ENCODE data around the gene WWOX. TPM values are rescaled to one million over a fixed set of nuclear protein-coding genes. Genes with fewer than 3 reads are reported as not detected.

The WWOX gene
- total RNA-seq, 1 experiment from 2014 or later = 15.6 TPM

GRCh38 chr16:78783570-78784079 is 684.2 kb downstream of the WWOX start:
- Histone ChIP-seq H3K23ac (ENCODE audit: insufficient read length, low read depth, low read length) (no peak overlapping the region), H3K9me3 (ENCODE audit: control insufficient read depth, low read depth, low read length) (no peaks in the 10 kb centered on the region), H4K8ac (replicated peaks; ENCODE audit: insufficient read length, low read depth, low read length) (no peak overlapping the region), H2BK12ac (ENCODE audit: insufficient read length, low read depth, low read length) (no peak overlapping the region), H3K4me2 (ENCODE audit: insufficient read depth, insufficient read length, low read length) (no peak overlapping the region), H2BK15ac (ENCODE audit: low read depth, low read length) (no peak overlapping the region), H2AK5ac (ENCODE audit: insufficient read length, low read length) (no peak overlapping the region), H3K79me2 (ENCODE audit: insufficient read depth, low read length) (no peaks in the 10 kb centered on the region), H3K56ac (ENCODE audit: insufficient read length, low read depth, low read length) (no peak overlapping the region), H2BK20ac (ENCODE audit: low read depth, low read length, poor library complexity, severe bottlenecking) (no peak overlapping the region), H2BK120ac (ENCODE audit: low read depth, low read length, poor library complexity, severe bottlenecking) (no peak overlapping the region), H3T11ph (ENCODE audit: low read length) (no peak overlapping the region), H3K4me1 (ENCODE audit: insufficient read depth, low read length) (no peaks in the 10 kb centered on the region; the same call in 1 of the 2 replicates), H2BK5ac (ENCODE audit: insufficient read length, low read length) (no peak overlapping the region), H3K27ac (ENCODE audit: insufficient read length, low read depth, low read length) (no peak overlapping the region), H3K79me1 (ENCODE audit: insufficient read depth, low read depth, low read length, poor library complexity, severe bottlenecking) (no peaks in the 10 kb centered on the region), H3K9ac (ENCODE audit: extremely low read depth, insufficient read length, low read length) (no peak overlapping the region), H3K4ac (ENCODE audit: low read depth, low read length) (no peak overlapping the region), H4K5ac (ENCODE audit: insufficient read length, low read depth, low read length) (no peak overlapping the region), H2AFZ (ENCODE audit: low read length) (no peak overlapping the region), H4K20me1 (ENCODE audit: control insufficient read depth, insufficient read depth, insufficient read length) (no peaks in the 10 kb centered on the region), H4K91ac (ENCODE audit: insufficient read length, low read depth, low read length) (no peak overlapping the region), H3K14ac (ENCODE audit: insufficient read depth, low read length) (no peak overlapping the region), H3K18ac (ENCODE audit: insufficient read length, low read depth, low read length) (no peak overlapping the region), H3K27me3 (ENCODE audit: insufficient read depth, low read length) (no peaks in the 10 kb centered on the region), H3K23me2 (ENCODE audit: insufficient read length, low read depth, low read length, poor library complexity, severe bottlenecking) (no peaks in the 10 kb centered on the region)
- Mint-ChIP-seq H3K9me3 (no peaks in the 10 kb centered on the region), H3K4me1 (peaks cover 7% of the 10 kb centered on the region in 2 experiments), H3K36me3 (ENCODE audit: insufficient read depth in 1 of 3, low read depth in 3 of 3) (no peaks in the 10 kb centered on the region), H3K4me3 (no peak overlapping the region), H3K27me3 (ENCODE audit: low read depth) (no peaks in the 10 kb centered on the region), H3K27ac (no peak overlapping the region)
- 100% methylated on average over 1 of the region's 4 CpGs for WGBS (ENCODE audit: extremely low coverage, insufficient read length, low lambda C conversion rate)
- no peak for DNase-seq
- no peak for TF ChIP-seq CTCF (conservative IDR thresholded peaks at IDR 0.05)
